ENCODE results near the gene MSLN. TPM values are rescaled to one million over a fixed set of nuclear protein-coding genes. Genes with fewer than 3 reads are reported as not detected.

The MSLN gene
- total and polyA plus RNA-seq, 7 donors = 0.03 to 0.17 (median 0.09) TPM; not detected in 3

DNA sequence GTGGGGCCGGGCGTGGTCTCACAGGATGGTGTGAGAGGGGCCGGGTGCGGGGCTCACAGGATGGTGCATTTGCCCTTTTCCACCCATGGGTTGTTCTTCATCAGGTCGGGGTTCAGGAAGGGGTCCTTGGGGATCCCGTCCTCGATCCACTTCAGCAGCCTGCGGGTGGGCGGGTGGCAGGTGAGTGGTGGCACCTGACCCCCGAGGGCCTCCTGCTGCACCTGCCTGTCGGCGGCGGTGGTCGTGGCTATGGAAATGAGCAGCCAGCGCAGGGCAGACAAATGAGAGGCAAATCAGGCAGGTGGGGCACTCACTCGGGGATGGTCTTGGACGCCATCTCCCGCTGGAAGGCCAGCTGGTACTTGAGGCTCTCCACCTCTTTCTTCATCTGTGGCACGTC lies 38.1 kb downstream of the MSLN start:
- intact Hi-C loops (cut with DNase I) = no loop called here
- TF ChIP-seq, protein P1, sequence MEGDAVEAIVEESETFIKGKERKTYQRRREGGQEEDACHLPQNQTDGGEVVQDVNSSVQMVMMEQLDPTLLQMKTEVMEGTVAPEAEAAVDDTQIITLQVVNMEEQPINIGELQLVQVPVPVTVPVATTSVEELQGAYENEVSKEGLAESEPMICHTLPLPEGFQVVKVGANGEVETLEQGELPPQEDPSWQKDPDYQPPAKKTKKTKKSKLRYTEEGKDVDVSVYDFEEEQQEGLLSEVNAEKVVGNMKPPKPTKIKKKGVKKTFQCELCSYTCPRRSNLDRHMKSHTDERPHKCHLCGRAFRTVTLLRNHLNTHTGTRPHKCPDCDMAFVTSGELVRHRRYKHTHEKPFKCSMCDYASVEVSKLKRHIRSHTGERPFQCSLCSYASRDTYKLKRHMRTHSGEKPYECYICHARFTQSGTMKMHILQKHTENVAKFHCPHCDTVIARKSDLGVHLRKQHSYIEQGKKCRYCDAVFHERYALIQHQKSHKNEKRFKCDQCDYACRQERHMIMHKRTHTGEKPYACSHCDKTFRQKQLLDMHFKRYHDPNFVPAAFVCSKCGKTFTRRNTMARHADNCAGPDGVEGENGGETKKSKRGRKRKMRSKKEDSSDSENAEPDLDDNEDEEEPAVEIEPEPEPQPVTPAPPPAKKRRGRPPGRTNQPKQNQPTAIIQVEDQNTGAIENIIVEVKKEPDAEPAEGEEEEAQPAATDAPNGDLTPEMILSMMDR (IDR thresholded peaks at IDR 0.05) = no peak
- 83 to 85% (median 85%) methylated on average over 18 to 19 of the region's 19 CpGs for WGBS, 3 donors
- Histone ChIP-seq H3K4me1 (no peaks in the 10 kb centered on the region), H3K27ac (no peak overlapping the region), H3K9me3 (no peaks in the 10 kb centered on the region), H3K4me3 (no peak overlapping the region), H3K27me3 (ENCODE audit: insufficient read depth in 3 of 3, low read length in 2 of 3) (peaks cover 0 to 53% (median 28%) of the 10 kb centered on the region in 3 donors), H3K36me3 (ENCODE audit: insufficient read depth in 1 of 2, low read depth in 1 of 2) (no peaks in the 10 kb centered on the region)
- no peak for DNase-seq
- ATAC-seq = no peak

DNA sequence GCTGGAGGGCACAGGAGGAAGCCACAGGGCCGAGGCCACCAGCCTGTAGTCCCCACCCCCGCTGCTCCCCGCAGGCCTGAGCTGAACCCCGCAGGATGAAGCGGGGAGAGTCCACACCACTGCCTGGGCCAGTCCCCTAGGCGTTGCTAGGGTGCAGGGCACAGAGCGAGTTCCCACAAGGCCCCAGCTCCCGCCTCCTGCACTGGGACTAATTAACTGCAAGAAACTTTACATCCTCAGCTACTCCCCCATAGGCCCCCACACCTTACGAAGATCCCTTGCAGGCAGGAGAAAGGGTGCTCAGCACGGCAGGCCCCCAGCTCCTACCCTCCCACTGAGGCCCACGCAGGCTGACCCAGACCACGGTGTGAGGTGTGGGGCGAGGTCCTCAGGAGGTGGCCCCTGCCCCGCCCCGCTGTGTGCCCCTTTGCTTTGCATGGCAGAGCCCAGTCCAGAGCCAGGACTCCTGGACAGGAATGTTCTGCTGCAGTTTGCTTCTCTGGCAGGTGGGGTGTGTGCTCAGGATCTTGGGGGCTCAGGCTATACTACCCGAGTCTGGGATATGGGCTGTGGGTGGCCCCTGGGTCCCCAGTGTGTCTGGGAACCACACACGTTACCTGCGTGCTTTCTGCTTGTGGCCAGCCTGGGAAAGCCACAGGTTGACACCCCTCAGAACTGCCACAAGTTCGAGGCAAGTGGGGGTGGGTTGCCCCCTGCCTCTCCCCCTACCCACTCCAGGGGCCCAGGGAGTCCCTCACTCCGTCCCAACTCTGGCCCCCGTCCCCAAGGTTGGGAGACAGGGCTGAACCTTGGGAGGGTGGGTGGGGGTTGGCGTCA lies 38.8 kb downstream of the MSLN start:
- Histone ChIP-seq H3K36me3 (ENCODE audit: insufficient read depth in 1 of 2, low read depth in 1 of 2) (no peaks in the 10 kb centered on the region), H3K27me3 (ENCODE audit: insufficient read depth in 3 of 3, low read length in 2 of 3) (peaks cover 0 to 53% (median 30%) of the 10 kb centered on the region in 3 donors), H3K27ac (no peak overlapping the region), H3K9me3 (no peaks in the 10 kb centered on the region), H3K4me3 (no peak overlapping the region), H3K4me1 (no peaks in the 10 kb centered on the region)
- 56 to 61% (median 59%) methylated on average over 20 to 22 of the region's 22 CpGs for WGBS, 3 donors
- intact Hi-C loops (cut with DNase I) = no loop called here
- TF ChIP-seq, protein P1 (IDR thresholded peaks at IDR 0.05) = no peak
- no peak for ATAC-seq
- DNase-seq = no peak

DNA sequence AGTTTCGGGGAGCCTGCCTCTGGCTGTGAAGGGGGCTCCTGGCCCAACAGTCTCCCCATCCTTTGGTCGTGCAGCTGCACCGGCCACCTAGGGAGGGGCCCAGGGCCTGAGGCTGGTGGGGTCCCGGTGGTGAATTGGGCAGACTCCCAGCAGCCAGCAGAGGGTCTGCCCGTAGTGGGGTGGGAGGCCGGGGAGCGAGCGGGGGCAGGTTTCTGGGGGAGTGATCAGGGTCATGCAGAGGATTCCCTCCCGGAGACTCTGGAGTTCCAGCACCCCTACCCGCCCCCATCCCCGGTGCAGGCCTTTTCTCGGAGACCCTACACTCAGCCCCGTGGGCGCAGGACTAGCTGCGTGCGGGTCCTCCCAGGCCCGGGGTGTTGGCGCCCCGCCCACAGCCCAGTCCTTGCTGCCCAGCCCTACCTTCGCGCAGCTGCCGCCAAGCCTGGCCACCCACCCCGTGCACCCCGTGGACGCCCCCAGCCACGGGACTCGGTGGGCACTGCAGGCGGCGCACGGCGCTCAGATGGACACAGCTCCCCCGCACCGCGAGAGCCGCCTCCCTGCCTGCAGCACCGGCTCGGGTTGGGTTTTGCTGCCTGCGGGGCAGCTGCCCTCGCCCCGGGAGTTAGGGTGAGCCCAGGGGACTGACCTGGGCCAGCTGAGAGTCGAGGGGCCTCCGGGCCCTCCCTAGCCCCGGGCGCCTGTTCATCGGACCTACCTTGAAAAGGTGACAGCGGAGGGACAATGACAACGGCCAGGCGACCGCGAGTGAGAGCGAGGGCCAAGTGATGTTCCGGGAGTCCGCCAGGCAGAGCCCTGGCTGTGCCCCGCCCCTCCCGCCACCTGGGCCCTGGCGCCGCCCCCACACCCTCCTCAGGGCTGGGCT lies 39.7 kb downstream of the MSLN start, which contains the start of gene GNG13:
Gene GNG13 (minus strand): TSS at position 787 of the 886 bp plus-strand sequence. CDS start 1,657 bp downstream, outside the sequence.
- H3K4me1 ChIP-seq = no peaks in the 10 kb centered on the region
- 4 to 5% (median 5%) methylated on average over 38 to 57 of the region's 57 CpGs for WGBS, 3 donors
- intact Hi-C loops (cut with DNase I) = no loop called here
- no peak within 1 kb of the TSS for H3K27ac ChIP-seq
- no peaks in the 10 kb centered on the region for H3K9me3 ChIP-seq
- TF ChIP-seq, protein P1 (IDR thresholded peaks at IDR 0.05) = no peak
- H3K27me3 ChIP-seq (ENCODE audit: insufficient read depth in 3 of 3, low read length in 2 of 3) = peaks cover 0 to 53% (median 33%) of the 10 kb centered on the region in 3 donors
- DNase-seq (no peak), ATAC-seq (no peak)
- no peaks in the 10 kb centered on the region for H3K36me3 ChIP-seq (ENCODE audit: insufficient read depth in 1 of 2, low read depth in 1 of 2)
- no peak within 1 kb of the TSS for H3K4me3 ChIP-seq

DNA sequence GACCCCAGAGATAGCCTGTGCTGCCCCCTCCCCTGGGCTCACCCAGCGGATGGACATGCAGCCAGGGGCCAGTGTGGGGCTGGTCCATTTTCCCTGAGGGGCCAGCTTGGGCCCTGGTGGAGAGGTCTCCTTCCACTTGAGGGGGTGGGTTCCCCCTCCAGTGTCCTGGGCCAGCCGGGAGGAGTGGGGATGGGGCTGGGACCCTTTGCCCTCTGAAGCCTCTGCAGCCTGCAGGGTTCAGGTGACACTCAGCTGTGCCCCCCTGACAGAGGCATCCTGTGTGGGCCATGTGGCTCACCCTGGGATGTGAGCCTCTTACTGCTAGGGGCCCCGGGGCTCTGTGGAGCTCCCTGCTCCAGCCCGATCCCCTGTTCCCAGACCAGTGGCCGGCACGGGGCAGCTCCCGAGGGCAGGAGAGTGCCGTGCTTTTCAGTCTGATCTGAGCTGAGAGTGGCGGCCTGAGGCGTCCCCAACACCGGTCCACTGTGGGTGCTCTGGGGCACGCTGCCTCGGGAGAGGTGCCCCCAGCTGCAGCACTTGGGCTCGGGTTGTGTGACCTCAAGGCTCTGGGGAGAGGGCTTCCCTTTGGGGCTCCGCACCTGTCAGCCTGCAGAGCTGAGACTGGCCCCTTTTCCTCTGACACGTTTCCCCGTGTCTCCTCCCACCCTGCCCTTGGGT lies 40.4 kb downstream of the MSLN start:
- Histone ChIP-seq H3K27me3 (ENCODE audit: insufficient read depth in 3 of 3, low read length in 2 of 3) (peaks cover 0 to 61% (median 35%) of the 10 kb centered on the region in 3 donors), H3K9me3 (no peaks in the 10 kb centered on the region), H3K27ac (no peak overlapping the region), H3K4me3 (no peak overlapping the region), H3K4me1 (no peaks in the 10 kb centered on the region), H3K36me3 (ENCODE audit: insufficient read depth in 1 of 2, low read depth in 1 of 2) (no peaks in the 10 kb centered on the region)
- DNase-seq (no peak), ATAC-seq (no peak)
- TF ChIP-seq, protein P1 (IDR thresholded peaks at IDR 0.05) = no peak
- intact Hi-C loops (cut with DNase I) = no loop called here
- 11 to 13% (median 11%) methylated on average over 16 to 17 of the region's 17 CpGs for WGBS, 3 donors
